LHCN-M2 (cell line): ENCODE results near the gene AREG. TPM values are rescaled to one million over a fixed set of nuclear protein-coding genes. Genes with fewer than 3 reads are reported as not detected.

Experiments
- DNase-seq: peaks from one replicate; pipeline ENCODE4 v3.0.0-alpha.2; 2012; ENCODE audit warnings: low read depth
- total RNA-seq: library from RNA; depleted of rRNA; stranded (reverse); fragments of >200 nt; gene quantifications from 2 replicates; pipeline ENCODE4 v1.2.3, GENCODE V29; 2014

Gene AREG
- total RNA-seq, 1 experiment from 2014 or later: 95.8 TPM

- DNase-seq: no peak
These were observed 12.0 kb downstream of the AREG start for GRCh38 chr4:74456849-74457395.

- DNase-seq: no peak
These were observed 15.9 kb downstream of the AREG start for GRCh38 chr4:74460833-74461232.

DNA sequence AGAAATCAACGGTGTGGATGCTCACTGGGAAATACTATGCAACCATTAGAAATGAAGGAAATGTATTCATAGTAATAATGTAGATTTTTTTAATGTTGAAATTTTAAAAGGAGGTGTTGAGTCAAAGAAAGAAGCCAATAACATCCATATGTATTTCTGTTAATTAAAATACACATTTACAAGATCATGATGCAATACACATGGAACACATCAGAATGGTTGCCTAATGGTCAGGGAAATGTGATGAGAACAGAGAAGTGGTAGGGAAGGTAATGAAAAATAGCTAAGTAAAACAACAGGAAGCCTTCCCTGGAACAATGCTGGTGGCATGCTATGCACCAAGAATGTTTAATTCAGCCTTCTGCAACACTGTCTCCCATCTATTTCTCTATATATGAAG lies 18.2 kb downstream of the AREG start:
- DNase-seq: no peak

GRCh38 chr4:74464291-74464690 lies 19.4 kb downstream of the AREG start:
- no peak for DNase-seq

- no peak for DNase-seq
These were observed 21.3 kb downstream of the AREG start for GRCh38 chr4:74466242-74466641.

DNA sequence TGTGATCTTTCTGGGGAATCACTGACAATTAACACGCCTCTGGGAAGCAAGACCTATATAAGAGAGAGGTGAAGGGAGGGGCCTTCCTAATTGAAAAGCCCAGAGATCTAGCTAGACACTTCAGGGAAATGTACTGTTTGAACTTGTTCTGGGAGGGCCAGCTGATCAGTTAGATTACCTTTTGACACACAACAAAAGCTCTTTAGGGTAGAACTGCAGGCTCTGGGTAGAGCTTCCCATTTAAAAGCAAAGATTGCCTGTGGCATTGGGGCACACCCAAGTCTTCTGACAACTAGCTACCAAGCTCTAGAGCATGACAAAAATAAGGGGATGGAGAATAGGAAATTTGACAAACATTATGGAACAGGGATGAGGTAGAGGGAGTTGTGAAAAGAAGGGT lies 26.3 kb downstream of the AREG start:
- DNase-seq: no peak

GRCh38 chr4:74473155-74473811 lies 28.3 kb downstream of the AREG start:
- peak; percentile 93 for DNase-seq

DNA sequence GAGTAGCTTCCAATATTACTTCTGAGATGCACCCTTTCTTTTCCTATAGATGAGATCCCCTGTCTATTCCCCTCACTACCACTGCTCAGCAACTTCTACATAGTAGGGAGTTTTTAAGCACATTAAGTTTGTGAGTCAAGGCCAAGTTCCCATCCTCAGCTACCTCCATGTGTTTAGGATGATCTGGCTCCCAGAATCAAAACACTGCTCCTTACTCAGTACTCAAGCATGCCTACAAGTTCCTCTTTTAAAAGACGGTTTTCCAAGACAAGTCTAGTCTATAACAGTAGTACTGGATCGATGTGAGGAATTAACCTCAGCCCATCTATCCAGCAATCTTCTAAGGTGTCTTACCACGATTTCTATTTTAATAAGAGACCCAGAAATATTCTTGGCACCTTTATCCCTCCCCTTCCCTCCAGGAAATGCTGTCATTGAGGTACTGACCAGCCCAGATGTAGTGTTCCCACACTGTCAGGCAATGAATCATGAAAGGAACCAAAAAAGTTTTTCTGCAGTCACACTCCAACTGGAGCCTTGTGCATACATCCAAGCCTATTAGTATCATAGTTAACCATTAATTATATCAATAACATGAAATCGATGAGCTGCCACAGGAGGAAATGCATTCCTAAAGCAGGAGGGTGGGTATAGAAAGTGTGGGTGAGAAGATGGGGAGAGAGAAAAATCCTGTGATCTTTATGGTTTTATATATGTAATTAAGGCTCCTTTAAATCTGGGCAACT lies 29.6 kb downstream of the AREG start:
- DNase-seq: no peak

- DNase-seq: no peak
These were observed 30.3 kb downstream of the AREG start for GRCh38 chr4:74475091-74475800.

DNA sequence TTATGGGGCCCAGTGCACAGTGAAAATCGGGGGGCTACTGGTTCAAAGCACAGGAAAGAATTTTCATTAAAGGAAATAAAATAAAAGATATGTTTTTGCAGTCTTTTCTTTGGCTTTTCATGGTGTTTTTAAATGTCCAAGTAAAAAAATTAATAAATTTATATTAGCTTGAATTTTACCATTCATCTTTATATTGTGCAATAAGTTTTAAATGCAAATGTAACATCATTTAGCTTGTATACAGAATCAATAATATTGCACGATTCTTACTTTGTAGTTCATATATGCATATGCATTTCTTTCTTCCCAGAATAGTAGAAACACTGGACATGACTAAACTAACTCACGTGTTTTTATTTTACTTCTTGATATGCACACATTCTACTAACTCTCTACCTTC lies 31.0 kb downstream of the AREG start:
- no peak for DNase-seq

DNA sequence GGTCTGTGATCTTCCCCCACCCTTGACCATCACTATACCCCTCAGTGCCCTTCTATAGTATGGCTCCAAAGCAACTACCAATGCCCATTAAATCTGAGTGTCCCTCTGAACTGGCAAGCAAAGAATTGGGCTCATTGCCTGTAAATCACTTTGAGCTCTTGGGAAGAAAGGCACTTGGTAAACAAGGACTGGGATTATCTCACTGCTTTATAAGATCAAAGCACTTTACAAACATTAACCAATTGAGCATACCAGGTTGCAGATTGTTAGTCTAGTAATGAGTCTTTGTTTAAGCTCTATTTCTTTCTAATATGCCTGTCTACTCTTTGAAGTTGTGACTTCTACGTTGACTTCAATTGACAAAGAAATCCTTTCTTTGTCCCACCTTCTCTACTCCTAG lies 34.1 kb downstream of the AREG start:
- no peak for DNase-seq

DNA sequence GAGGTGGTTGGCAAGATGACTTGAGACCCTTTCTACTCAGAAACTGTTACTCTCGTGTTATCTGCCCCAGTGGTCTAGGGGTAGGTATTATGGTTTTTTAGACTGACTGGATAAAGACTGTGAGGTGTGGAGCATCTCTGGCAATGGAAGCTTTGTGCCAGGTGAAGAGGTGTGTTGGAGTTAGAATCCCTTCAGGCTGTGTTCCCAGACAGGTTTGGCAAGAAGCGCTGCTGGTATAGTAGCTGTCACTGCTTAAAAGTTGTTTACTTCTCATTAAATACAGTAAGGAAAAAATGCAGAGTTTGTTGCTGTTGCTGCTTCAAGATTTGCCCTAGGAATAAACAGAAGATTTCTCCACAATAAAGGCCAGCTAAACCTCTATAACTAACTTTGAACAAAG lies 35.3 kb downstream of the AREG start:
- no peak for DNase-seq

DNA sequence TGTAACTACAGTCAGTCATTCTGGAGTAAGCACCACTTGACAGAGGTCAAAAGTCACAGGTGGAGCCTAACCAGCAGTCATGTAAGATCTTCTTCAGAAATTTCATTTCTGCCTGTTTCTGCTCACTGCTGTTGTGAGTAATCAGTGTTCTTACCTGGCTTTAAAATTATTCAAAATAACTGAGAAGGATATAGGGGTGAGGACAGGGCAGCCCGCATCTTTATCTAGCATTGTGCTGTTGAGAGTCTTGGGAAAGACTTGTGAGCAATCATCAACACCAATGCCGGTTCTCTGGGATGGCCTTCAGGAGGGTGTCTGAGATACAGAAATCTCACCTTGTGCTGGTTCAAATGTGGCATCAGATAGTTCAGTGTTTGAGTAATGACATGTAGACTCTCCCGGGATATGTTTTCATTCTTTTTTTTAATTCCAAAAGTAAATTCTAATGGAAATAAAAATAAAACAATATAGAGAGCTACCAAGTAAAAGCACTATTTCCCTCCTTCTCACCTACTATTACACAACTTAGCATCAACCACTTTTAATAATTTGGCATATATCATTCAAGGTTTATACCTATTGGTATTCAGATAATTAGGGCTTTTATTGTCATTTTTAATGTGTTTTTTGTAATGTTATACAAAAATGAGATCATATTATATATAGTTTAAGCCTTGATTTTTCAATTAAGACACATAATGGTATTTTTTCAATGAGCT lies 37.1 kb downstream of the AREG start:
- DNase-seq: no peak

DNA sequence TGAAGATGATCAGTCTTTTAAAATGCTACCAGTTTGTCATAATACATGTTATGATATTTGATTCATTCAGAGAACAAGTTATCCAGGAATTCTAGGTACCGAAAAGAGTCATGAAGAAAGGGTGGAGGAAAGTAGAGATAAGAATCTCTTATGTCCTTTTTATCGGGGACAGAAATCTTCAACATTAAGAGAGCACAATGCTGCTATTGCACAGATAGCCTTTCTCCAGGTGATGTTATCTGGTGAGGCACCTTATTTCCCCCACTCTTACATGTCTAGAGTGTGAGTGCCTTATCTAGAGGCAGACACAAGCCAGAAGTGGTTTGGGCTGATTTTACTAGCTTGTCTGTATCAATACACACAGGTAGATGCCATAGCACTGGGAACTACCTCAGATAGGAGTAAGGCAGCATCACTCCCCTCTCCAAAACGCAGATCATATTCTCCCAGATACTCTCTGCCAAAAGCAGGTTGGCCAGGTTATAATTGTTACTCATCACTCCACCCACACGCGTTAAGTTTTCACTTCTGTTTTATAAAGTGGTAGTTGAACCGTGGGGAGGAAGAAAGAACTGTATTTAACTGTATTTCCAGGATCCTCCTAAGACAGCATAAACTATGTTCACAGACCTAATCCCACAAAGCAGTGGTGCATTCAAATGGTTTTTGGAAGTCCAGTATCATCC lies 38.4 kb downstream of the AREG start:
- DNase-seq: no peak

GRCh38 chr4:74486905-74487304 lies 42.0 kb downstream of the AREG start:
- DNase-seq: no peak

GRCh38 chr4:74487771-74488170 lies 42.8 kb downstream of the AREG start:
- DNase-seq: no peak

- DNase-seq: no peak
These were observed 45.8 kb downstream of the AREG start for GRCh38 chr4:74490736-74491135.

- peak; percentile 82 for DNase-seq
These were observed 55.2 kb downstream of the AREG start for GRCh38 chr4:74499986-74500781.

- DNase-seq: peak; percentile 98
These were observed 56.6 kb downstream of the AREG start for GRCh38 chr4:74501579-74501978.

- peak; percentile 79 for DNase-seq
These were observed 58.6 kb downstream of the AREG start for GRCh38 chr4:74503580-74503979.
